Sigmoid colon (tissue), 7 donors: ENCODE data around the gene RFNG. TPM values are rescaled to one million over a fixed set of nuclear protein-coding genes. Genes with fewer than 3 reads are reported as not detected.

Experiments used
- DNase-seq: peaks from one replicate; pipeline ENCODE4 v3.0.0-alpha.2; 2019
- H3K27ac ChIP-seq, 4 donors: fragments of 200-600 bp; sonication (generic); one replicate each; pipeline ENCODE4 v1.5.1; 2016 to 2019; ENCODE audit warnings: mild to moderate bottlenecking in 1 of 4
- H3K27me3 ChIP-seq, 3 donors: fragments of 200-600 bp; sonication (generic); one replicate each; pipeline ENCODE4 v1.5.1; 2019; ENCODE audit warnings: mild to moderate bottlenecking in 1 of 3
- H3K36me3 ChIP-seq, 4 donors: fragments of 200-600 bp; sonication (generic); one replicate each; pipeline ENCODE4 v1.5.1; 2016 to 2019
- H3K4me1 ChIP-seq, 4 donors: fragments of 200-600 bp; sonication (generic); one replicate each; pipeline ENCODE4 v1.5.1; 2017 to 2019
- H3K4me3 ChIP-seq, 4 donors: fragments of 200-600 bp; sonication (generic); one replicate each; pipeline ENCODE4 v1.5.1; 2017 to 2019; ENCODE audit warnings: mild to moderate bottlenecking in 2 of 4, moderate library complexity in 1 of 4
- H3K9me3 ChIP-seq, 4 donors: fragments of 200-600 bp in 3 of 4; sonication (generic) in 3 of 4; one replicate each; pipeline versions ENCODE4 v1.5.1 to v1.6.1; 2013 to 2019
- EP300 ChIP-seq, 4 donors: sonication (generic); formaldehyde crosslinking; IDR thresholded peaks; one replicate each; pipeline ENCODE4 v1.6.1; 2017; ENCODE audit warnings: antibody characterized with exemption in 4 of 4
- POLR2A ChIP-seq, 2 donors: fragments of 450-650 bp; IDR thresholded peaks; one replicate each; pipeline ENCODE4 v1.6.1; 2016; ENCODE audit warnings: antibody characterized with exemption in 2 of 2, mild to moderate bottlenecking in 2 of 2, moderate library complexity in 2 of 2
- POLR2AphosphoS5 ChIP-seq, 4 donors: sonication (generic); formaldehyde crosslinking; IDR thresholded peaks; one replicate each; pipeline ENCODE4 v1.6.1; 2017; ENCODE audit warnings: antibody characterized with exemption in 4 of 4
- WGBS, 2 donors: extraction: QIAGEN DNeasy Blood & Tissue Kit; methylation state at CpG; one replicate each; pipeline ENCODE4 v1.1.7; 2013; 5-methylcytosine and 5-hydroxymethylcytosine counted together
- intact Hi-C: fragments of 100-400 bp; cut with DNase I; formaldehyde crosslinking; loops from one replicate; pipeline ENCODE4 v1.15.1; 2023
- polyA plus RNA-seq, 3 donors: library from polyadenylated mRNA; stranded (reverse); fragments of 200-250 nt; gene quantifications; one replicate each; pipeline ENCODE4 v1.2.3, GENCODE V29; 2013
- total RNA-seq, 4 donors: library from RNA; depleted of rRNA; stranded (reverse); fragments of >200 nt; gene quantifications; one replicate each; pipeline ENCODE4 v1.1.0, GENCODE V29; 2016
- TF ChIP-seq, protein P1 (sequence below), 4 experiments: fragments of 450-650 bp in 3 of 4; fragments of 200-600 bp in 1 of 4; IDR thresholded peaks; one replicate each; pipeline ENCODE4 v1.5.1; 2016 to 2019; ENCODE audit warnings: antibody characterized with exemption in 4 of 4, mild to moderate bottlenecking in 3 of 4, moderate library complexity in 2 of 4
- donor health status: healthy with polysubstance abuse.
- donor health status: Bipolar disorder and iron deficiency.
- donor health status: healthy.

RFNG gene
- total and polyA plus RNA-seq, 7 donors, result 13.6 to 38.6 (median 33.5) TPM

DNA sequence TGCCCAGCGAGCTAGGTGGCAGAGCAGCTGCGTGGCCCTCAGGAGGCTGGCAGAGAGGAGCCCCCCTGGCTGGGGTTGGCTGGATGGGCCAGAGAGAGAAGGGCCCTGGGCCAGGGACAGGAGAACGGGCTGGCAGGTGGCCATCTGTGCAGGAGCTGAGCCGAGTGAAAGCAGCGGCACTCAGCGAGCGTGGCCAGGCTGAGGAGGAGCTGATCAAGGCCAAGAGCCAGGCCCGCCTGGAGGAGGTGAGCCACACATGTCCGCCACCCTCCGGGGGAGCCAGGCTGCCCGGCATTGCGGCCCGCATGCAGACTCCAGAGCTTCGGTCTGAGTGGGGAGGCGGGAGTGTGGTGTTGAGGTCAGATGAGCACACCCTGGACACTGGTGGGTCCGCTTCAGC is 22.2 kb downstream of the RFNG start:
- TF ChIP-seq POLR2AphosphoS5 (IDR thresholded peaks at IDR 0.05) (no peak), EP300 (IDR thresholded peaks at IDR 0.05) (no peak)
- Histone ChIP-seq H3K36me3 (no peaks in the 10 kb centered on the region), H3K4me1 (peaks cover 0 to 26% (median 25%) of the 10 kb centered on the region in 4 donors), H3K27me3 (peaks cover 6 to 21% (median 18%) of the 10 kb centered on the region in 3 donors), H3K9me3 (no peaks in the 10 kb centered on the region), H3K27ac (no peak overlapping the region), H3K4me3 (no peak overlapping the region)
- intact Hi-C loops, result no loop called here
- DNase-seq, result no peak
- 96% methylated on average over 16 of the region's 16 CpGs for WGBS, 2 donors

DNA sequence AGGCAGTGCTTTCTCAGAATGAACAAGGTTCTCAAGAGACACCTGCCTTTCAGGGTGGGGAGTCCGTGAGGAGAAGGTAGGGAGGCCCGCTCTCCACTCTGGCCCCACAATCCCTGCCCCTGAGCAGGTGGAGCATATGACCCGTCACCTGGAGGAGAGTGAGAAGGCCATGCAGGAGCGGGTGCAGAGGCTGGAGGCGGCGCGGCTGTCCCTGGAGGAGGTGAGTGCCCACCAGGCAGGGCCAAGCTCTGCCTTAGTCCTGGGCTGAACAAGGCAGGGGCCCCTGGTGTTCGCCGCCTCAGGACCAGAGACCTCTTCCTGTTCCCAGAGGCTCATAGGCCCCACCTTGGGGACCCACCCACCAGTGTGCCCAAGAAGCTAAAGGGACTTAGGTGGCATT is 22.6 kb downstream of the RFNG start:
- no peak for DNase-seq
- no peak for TF ChIP-seq EP300 (IDR thresholded peaks at IDR 0.05)
- no peak for TF ChIP-seq POLR2AphosphoS5 (IDR thresholded peaks at IDR 0.05)
- TF ChIP-seq, protein P1, sequence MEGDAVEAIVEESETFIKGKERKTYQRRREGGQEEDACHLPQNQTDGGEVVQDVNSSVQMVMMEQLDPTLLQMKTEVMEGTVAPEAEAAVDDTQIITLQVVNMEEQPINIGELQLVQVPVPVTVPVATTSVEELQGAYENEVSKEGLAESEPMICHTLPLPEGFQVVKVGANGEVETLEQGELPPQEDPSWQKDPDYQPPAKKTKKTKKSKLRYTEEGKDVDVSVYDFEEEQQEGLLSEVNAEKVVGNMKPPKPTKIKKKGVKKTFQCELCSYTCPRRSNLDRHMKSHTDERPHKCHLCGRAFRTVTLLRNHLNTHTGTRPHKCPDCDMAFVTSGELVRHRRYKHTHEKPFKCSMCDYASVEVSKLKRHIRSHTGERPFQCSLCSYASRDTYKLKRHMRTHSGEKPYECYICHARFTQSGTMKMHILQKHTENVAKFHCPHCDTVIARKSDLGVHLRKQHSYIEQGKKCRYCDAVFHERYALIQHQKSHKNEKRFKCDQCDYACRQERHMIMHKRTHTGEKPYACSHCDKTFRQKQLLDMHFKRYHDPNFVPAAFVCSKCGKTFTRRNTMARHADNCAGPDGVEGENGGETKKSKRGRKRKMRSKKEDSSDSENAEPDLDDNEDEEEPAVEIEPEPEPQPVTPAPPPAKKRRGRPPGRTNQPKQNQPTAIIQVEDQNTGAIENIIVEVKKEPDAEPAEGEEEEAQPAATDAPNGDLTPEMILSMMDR (IDR thresholded peaks at IDR 0.05), result no peak
- no peak for TF ChIP-seq POLR2A (IDR thresholded peaks at IDR 0.05)
- Histone ChIP-seq H3K9me3 (no peaks in the 10 kb centered on the region), H3K4me1 (peaks cover 0 to 30% (median 29%) of the 10 kb centered on the region in 4 donors), H3K4me3 (no peak overlapping the region), H3K36me3 (no peaks in the 10 kb centered on the region), H3K27ac (no peak overlapping the region), H3K27me3 (peaks cover 6 to 21% (median 18%) of the 10 kb centered on the region in 3 donors)
- WGBS, 2 donors, result 97% methylated on average over 9 of the region's 9 CpGs
- intact Hi-C loops, result no loop called here

DNA sequence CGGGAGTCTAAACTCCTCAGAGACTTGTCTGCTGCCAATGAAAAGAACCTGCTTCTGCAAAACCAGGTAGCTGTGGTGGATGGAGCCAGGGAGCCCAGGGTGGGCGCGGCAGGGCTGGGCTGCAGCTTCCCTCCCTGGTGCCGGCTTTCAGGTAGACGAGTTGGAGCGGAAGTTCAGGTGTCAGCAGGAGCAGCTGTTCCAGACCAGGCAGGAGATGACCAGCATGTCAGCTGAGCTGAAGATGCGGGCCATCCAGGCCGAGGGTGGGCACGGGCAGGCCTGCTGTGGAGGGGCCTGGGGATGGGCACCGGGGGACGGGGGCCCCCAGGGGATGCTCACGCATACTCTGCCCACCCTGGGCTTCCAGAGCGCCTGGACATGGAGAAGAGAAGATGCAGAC is 23.4 kb downstream of the RFNG start:
- Histone ChIP-seq H3K9me3 (no peaks in the 10 kb centered on the region), H3K4me1 (peaks cover 0 to 36% (median 35%) of the 10 kb centered on the region in 4 donors), H3K4me3 (no peak overlapping the region), H3K27me3 (peaks cover 6 to 15% (median 14%) of the 10 kb centered on the region in 3 donors), H3K27ac (no peak overlapping the region), H3K36me3 (no peaks in the 10 kb centered on the region)
- DNase-seq, result no peak
- TF ChIP-seq POLR2A (IDR thresholded peaks at IDR 0.05), result no peak
- no peak for TF ChIP-seq EP300 (IDR thresholded peaks at IDR 0.05)
- TF ChIP-seq POLR2AphosphoS5 (IDR thresholded peaks at IDR 0.05), result no peak
- TF ChIP-seq, protein P1 (IDR thresholded peaks at IDR 0.05), result no peak
- WGBS, 2 donors, result 93 to 96% methylated on average over 13 of the region's 13 CpGs
- intact Hi-C loops, result no loop called here

DNA sequence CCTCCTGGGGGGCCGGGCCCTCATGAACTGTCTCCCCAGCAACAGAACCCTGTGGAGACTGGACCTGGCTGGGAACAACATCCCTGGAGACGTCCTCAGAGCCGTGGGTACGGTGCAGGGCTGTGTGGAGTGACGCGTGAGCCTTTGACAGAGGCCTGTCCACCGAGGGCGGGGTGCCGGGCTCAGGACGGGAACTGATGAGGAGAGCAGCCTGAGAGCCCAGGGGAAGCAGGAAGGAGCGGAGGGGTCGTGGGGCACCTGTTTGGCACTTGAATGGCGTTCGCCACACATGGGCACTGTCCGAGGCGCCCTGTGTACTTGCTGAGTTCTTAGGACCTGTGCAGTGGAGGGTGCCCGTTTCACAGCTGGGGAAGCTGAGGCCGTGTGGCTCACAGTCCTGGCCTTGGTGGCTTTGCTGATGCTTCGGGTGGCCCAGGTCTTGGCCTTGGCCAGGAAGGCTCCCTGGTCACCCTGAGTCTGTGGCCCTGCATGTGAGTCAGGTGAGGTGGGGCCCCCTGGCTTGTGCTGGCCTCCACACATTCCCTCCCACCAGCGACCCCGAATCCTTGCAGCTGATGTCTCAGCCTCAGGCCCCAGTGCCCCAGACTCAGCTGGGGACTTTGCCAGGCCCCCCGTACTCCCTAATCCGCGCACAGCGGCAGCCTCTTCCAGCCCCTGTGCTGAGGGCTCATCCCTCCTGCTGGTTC is 26.1 kb downstream of the RFNG start:
- intact Hi-C loops, result no loop called here
- Histone ChIP-seq H3K27ac (no peak overlapping the region), H3K9me3 (no peaks in the 10 kb centered on the region), H3K27me3 (no peaks in the 10 kb centered on the region), H3K4me1 (peaks cover 0 to 42% (median 38%) of the 10 kb centered on the region in 4 donors), H3K36me3 (no peaks in the 10 kb centered on the region), H3K4me3 (no peak overlapping the region)
- no peak for DNase-seq
- TF ChIP-seq POLR2A (IDR thresholded peaks at IDR 0.05) (no peak), POLR2AphosphoS5 (IDR thresholded peaks at IDR 0.05) (no peak), EP300 (IDR thresholded peaks at IDR 0.05) (no peak)
- TF ChIP-seq, protein P1 (IDR thresholded peaks at IDR 0.05), result no peak
- WGBS, 2 donors, result 95 to 96% methylated on average over 25 of the region's 25 CpGs

DNA sequence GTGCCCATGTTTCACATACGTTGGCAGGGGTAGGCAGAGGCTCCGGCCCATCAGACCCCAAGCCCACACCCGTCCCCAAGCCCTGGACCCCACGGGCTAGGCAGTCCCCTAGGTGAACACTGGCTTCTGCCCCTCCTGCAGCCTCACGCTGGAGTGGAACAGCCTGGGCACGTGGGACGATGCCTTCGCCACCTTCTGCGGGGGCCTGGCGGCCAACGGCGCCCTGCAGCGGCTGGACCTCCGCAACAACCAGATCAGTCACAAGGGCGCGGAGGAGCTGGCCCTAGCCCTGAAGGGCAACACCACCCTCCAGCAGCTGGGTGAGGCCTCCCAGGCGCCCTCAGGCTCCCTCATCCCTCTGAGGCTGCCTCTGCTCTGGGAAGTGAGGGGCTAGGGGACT is 26.8 kb downstream of the RFNG start:
- Histone ChIP-seq H3K27me3 (no peaks in the 10 kb centered on the region), H3K4me1 (peaks cover 0 to 39% (median 33%) of the 10 kb centered on the region in 4 donors), H3K4me3 (no peak overlapping the region), H3K9me3 (no peaks in the 10 kb centered on the region), H3K27ac (no peak overlapping the region), H3K36me3 (no peaks in the 10 kb centered on the region)
- DNase-seq, result no peak
- TF ChIP-seq POLR2AphosphoS5 (IDR thresholded peaks at IDR 0.05) (no peak), EP300 (IDR thresholded peaks at IDR 0.05) (no peak), POLR2A (IDR thresholded peaks at IDR 0.05) (no peak)
- TF ChIP-seq, protein P1 (IDR thresholded peaks at IDR 0.05), result no peak
- WGBS, 2 donors, result 96 to 98% methylated on average over 17 of the region's 17 CpGs
- intact Hi-C loops, result loop anchor here (5.0 kb wide), 1 partner anchor 48 kb away; the partner anchor contains the start of gene ASPSCR1
